KMS-11 (cell line): ENCODE results near the gene SIN3B.

Experiments used
- H2AFZ ChIP-seq: fragments of 200-600 bp; sonication (generic); 2 replicates; pipeline ENCODE4 v1.6.1; 2016; ENCODE audit warnings: antibody characterized with exemption, mixed run types, low read depth
- H3K27ac ChIP-seq: fragments of 200-600 bp; sonication (generic); 2 replicates; pipeline ENCODE4 v1.6.1; 2016; ENCODE audit warnings: mild to moderate bottlenecking, mixed run types
- H3K27me3 ChIP-seq: fragments of 200-600 bp; sonication (generic); 2 replicates; pipeline ENCODE4 v1.6.1; 2017; ENCODE audit warnings: mild to moderate bottlenecking, low read depth, mixed run types, moderate library complexity; ENCODE audit not compliant: insufficient read depth
- H3K36me3 ChIP-seq: fragments of 200-600 bp; sonication (generic); 2 replicates; pipeline ENCODE4 v1.6.1; 2017; ENCODE audit warnings: mild to moderate bottlenecking, mixed run types; ENCODE audit not compliant: insufficient read depth
- H3K4me1 ChIP-seq: fragments of 200-600 bp; sonication (generic); 2 replicates; pipeline ENCODE4 v1.6.1; 2016; ENCODE audit warnings: mild to moderate bottlenecking, low read depth, mixed run types; ENCODE audit not compliant: poor library complexity, severe bottlenecking
- H3K4me2 ChIP-seq: fragments of 200-600 bp; sonication (generic); 2 replicates; pipeline ENCODE4 v1.7.0; 2016; ENCODE audit warnings: mild to moderate bottlenecking, mixed run types
- H3K4me3 ChIP-seq: fragments of 200-600 bp; sonication (generic); IDR thresholded peaks from 2 replicates; pipeline ENCODE4 v1.6.1; 2017; ENCODE audit warnings: low read depth, low read length, mixed read lengths; ENCODE audit not compliant: insufficient read depth
- H3K79me2 ChIP-seq: fragments of 200-600 bp; sonication (generic); 2 replicates; pipeline ENCODE4 v1.6.1; 2016; ENCODE audit warnings: low read depth, mixed run types; ENCODE audit not compliant: insufficient read depth
- H3K9ac ChIP-seq: fragments of 200-600 bp; sonication (generic); 2 replicates; pipeline ENCODE4 v1.6.1; 2016; ENCODE audit warnings: mild to moderate bottlenecking, mixed run types
- H4K20me1 ChIP-seq: fragments of 200-600 bp; sonication (generic); 2 replicates; pipeline ENCODE4 v1.6.1; 2016; ENCODE audit warnings: mild to moderate bottlenecking, mixed run types; ENCODE audit not compliant: insufficient read depth
- TF ChIP-seq, protein P1 (sequence below): fragments of 200-600 bp; sonication (generic); conservative IDR thresholded peaks from 2 replicates; pipeline ENCODE4 v1.6.1; 2017; ENCODE audit warnings: low read depth, mild to moderate bottlenecking, antibody characterized with exemption, low read length, moderate library complexity, mixed read lengths

SIN3B gene

DNA sequence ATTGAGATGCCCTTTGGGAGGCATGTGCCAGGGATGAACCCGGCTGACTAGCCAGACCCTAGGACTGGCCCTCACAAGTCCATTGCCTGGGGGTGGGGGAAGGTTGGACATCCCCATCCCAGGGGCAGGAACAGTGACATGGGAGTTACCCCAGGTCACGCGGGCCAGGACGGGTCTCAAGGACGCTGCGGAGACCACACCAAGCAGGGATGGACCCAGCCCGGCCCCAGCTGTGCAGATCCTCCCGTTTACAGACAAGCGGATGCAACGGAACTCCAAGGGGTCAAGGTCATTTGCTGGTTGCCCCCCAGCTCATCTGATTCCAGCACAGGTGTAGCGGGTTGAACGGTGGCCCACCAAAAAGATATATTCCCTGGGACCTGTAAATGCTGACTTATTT lies 79.6 kb downstream of the SIN3B start:
- Histone ChIP-seq H3K4me3 (no peak overlapping the region), H3K27me3 (peaks cover 12% of the 10 kb centered on the region; the same call in 1 of the 2 replicates), H3K36me3 (no peaks in the 10 kb centered on the region), H2AFZ (no peak overlapping the region), H3K9ac (no peak overlapping the region), H3K79me2 (no peaks in the 10 kb centered on the region), H3K27ac (no peak overlapping the region), H3K4me1 (no peaks in the 10 kb centered on the region), H3K4me2 (no peak overlapping the region), H4K20me1 (no peaks in the 10 kb centered on the region)
- TF ChIP-seq, protein P1, sequence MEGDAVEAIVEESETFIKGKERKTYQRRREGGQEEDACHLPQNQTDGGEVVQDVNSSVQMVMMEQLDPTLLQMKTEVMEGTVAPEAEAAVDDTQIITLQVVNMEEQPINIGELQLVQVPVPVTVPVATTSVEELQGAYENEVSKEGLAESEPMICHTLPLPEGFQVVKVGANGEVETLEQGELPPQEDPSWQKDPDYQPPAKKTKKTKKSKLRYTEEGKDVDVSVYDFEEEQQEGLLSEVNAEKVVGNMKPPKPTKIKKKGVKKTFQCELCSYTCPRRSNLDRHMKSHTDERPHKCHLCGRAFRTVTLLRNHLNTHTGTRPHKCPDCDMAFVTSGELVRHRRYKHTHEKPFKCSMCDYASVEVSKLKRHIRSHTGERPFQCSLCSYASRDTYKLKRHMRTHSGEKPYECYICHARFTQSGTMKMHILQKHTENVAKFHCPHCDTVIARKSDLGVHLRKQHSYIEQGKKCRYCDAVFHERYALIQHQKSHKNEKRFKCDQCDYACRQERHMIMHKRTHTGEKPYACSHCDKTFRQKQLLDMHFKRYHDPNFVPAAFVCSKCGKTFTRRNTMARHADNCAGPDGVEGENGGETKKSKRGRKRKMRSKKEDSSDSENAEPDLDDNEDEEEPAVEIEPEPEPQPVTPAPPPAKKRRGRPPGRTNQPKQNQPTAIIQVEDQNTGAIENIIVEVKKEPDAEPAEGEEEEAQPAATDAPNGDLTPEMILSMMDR: no peak

DNA sequence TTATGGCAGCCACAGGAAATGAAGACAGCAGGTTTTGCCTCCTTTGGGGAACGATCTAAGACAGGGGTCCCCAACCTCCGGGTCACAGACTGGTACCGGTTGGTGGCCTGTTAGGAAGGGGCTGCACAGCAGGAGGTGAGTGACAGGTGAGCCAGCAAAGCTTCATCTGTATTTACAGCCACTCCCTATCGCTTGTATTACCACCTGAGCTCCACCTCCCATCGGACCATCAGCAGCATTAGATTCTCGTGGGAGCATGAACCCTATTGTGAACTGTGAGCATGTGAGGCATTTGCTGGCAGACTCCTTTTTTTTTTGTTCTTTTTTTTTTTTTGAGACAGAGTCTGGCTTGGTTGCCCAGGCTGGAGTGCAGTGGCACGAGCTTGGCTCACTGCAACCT lies 81.8 kb downstream of the SIN3B start:
- TF ChIP-seq, protein P1: no peak
- Histone ChIP-seq H3K4me1 (no peaks in the 10 kb centered on the region), H3K27ac (no peak overlapping the region), H2AFZ (no peak overlapping the region), H3K36me3 (no peaks in the 10 kb centered on the region), H3K27me3 (peaks cover 27% of the 10 kb centered on the region), H4K20me1 (no peaks in the 10 kb centered on the region), H3K9ac (no peak overlapping the region), H3K4me3 (no peak overlapping the region), H3K4me2 (no peak overlapping the region), H3K79me2 (no peaks in the 10 kb centered on the region)

DNA sequence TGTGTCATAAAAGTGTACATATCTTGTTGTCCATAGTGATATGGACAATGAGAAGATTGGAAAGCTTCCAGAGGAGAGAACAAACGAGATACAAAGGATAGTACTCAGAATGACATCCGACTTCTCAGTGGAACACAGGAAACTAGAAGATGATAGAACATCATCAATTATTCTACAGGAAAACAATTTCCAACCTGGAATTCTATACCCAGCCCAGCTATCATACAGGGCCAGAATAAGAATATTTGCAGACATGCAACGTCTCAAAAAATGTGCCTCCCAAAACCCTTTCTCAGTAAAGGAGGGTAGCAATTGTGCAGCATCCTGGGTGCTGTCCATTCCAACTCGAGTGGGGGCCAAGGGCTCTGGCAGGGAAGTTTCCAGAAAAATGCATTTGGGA lies 83.6 kb downstream of the SIN3B start:
- Histone ChIP-seq H3K4me3 (no peak overlapping the region), H2AFZ (no peak overlapping the region), H3K36me3 (no peaks in the 10 kb centered on the region), H3K4me2 (no peak overlapping the region), H3K27me3 (peaks cover 38% of the 10 kb centered on the region), H3K79me2 (no peaks in the 10 kb centered on the region), H4K20me1 (no peaks in the 10 kb centered on the region), H3K9ac (no peak overlapping the region), H3K27ac (no peak overlapping the region), H3K4me1 (no peaks in the 10 kb centered on the region)
- TF ChIP-seq, protein P1: no peak

DNA sequence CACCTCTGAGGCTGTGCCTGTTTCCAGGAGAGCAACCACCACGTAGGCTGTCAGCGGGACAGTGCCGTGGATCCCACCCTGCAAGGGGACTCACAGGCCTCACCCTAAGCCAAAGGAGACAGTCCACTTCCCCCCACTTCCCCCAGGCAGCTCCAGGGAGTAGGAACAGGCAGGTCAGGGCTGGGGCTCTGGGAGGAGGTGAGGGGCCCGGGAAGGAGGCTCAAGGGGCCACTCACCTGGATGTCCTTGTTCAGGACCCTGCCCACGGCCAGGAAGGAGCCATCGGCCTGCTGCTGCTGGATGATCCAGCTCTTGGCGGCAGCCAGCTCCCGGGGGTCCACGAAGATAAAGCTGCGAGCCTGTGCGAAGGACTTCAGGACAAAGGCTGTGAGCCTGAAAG lies 85.2 kb downstream of the SIN3B start:
- Histone ChIP-seq H3K4me1 (no peaks in the 10 kb centered on the region), H3K79me2 (no peaks in the 10 kb centered on the region), H3K4me3 (no peak overlapping the region), H3K27me3 (peaks cover 46% of the 10 kb centered on the region), H3K4me2 (no peak overlapping the region), H3K27ac (no peak overlapping the region), H2AFZ (no peak overlapping the region), H3K9ac (no peak overlapping the region), H3K36me3 (no peaks in the 10 kb centered on the region), H4K20me1 (no peaks in the 10 kb centered on the region)
- TF ChIP-seq, protein P1: no peak
